SK-N-SH (cell line): ENCODE data around the gene ETS1. TPM values are rescaled to one million over a fixed set of nuclear protein-coding genes. Genes with fewer than 3 reads are reported as not detected.

Experiments used
- CTCF ChIA-PET: fragments of 300-600, 350-600 bp; formaldehyde crosslinking; extraction: SDS; loops from one replicate; lab custom pipeline; 2021; lab: Yijun Ruan, JAX
- POLR2A ChIA-PET: fragments of 350-600 bp; sonication (Branson Sonifier 250); formaldehyde crosslinking; extraction: SDS; loops from one replicate; lab custom pipeline; 2020; ENCODE audit warnings: antibody characterized with exemption, inconsistent platforms; lab: Yijun Ruan, JAX
- DNase-seq: peaks from one replicate; pipeline ENCODE4 v3.0.0; 2012
- H2AFZ ChIP-seq: fragments of 200-600 bp; sonication (generic); 2 replicates; pipeline ENCODE4 v1.8.1; 2016; ENCODE audit warnings: antibody characterized with exemption, mild to moderate bottlenecking, low read depth
- H3F3A ChIP-seq: fragments of 200-600 bp; sonication (generic); replicated peaks from 2 replicates; pipeline ENCODE3; 2016; ENCODE audit warnings: antibody characterized with exemption, mild to moderate bottlenecking; ENCODE audit not compliant: insufficient read depth
- H3K27ac ChIP-seq, 2 experiments: fragments of 200-500 bp in 1 of 2; fragments of 200-600 bp in 1 of 2; sonication (Bioruptor generic) in 1 of 2; sonication (generic), shearing (Covaris generic) in 1 of 2; 2 replicates each; pipeline versions ENCODE4 v1.5.1 to v1.6.1; 2014 to 2016; ENCODE audit warnings: low read depth in 2 of 2, inconsistent platforms in 1 of 2, low read length in 1 of 2, mild to moderate bottlenecking in 1 of 2, mixed read lengths in 1 of 2
- H3K27me3 ChIP-seq: fragments of 200-600 bp; sonication (generic), shearing (Covaris generic); 2 replicates; pipeline ENCODE4 v1.6.1; 2016; ENCODE audit warnings: mixed run types; ENCODE audit not compliant: insufficient read depth
- H3K36me3 ChIP-seq, 2 experiments: fragments of 200-500 bp in 1 of 2; fragments of 200-600 bp in 1 of 2; sonication (Bioruptor generic) in 1 of 2; sonication (generic) in 1 of 2; replicated peaks in 1 of 2; 2 replicates each; pipeline versions ENCODE3 to v1.5.1; 2014 to 2016; ENCODE audit warnings: low read length in 1 of 2, mild to moderate bottlenecking in 1 of 2; ENCODE audit not compliant: insufficient read depth in 2 of 2, control insufficient read depth in 1 of 2
- H3K4me1 ChIP-seq, 2 experiments: fragments of 200-500 bp in 1 of 2; fragments of 200-600 bp in 1 of 2; sonication (Bioruptor generic) in 1 of 2; sonication (generic), shearing (Covaris generic) in 1 of 2; 2 replicates each; pipeline versions ENCODE4 v1.5.1 to v1.6.1; 2014 to 2016; ENCODE audit warnings: low read depth in 1 of 2, low read length in 1 of 2, mixed run types in 1 of 2; ENCODE audit not compliant: insufficient read depth in 2 of 2, control insufficient read depth in 1 of 2
- H3K4me2 ChIP-seq: fragments of 200-600 bp; sonication (generic), shearing (Covaris generic); 2 replicates; pipeline ENCODE4 v1.6.1; 2017; ENCODE audit warnings: mixed run types
- H3K4me3 ChIP-seq, 2 experiments: fragments of 200-500 bp in 1 of 2; fragments of 200-600 bp in 1 of 2; sonication (Bioruptor generic) in 1 of 2; sonication (generic), shearing (Covaris generic) in 1 of 2; 2 replicates each; pipeline versions ENCODE4 v1.5.1 to v1.8.1; 2014 to 2016; ENCODE audit warnings: low read depth in 2 of 2, inconsistent platforms in 1 of 2, low read length in 1 of 2, mild to moderate bottlenecking in 1 of 2, mixed read lengths in 1 of 2, moderate library complexity in 1 of 2
- H3K79me2 ChIP-seq: fragments of 200-600 bp; sonication (generic); 2 replicates; pipeline ENCODE4 v1.8.1; 2017; ENCODE audit warnings: mild to moderate bottlenecking; ENCODE audit not compliant: insufficient read depth
- H3K9ac ChIP-seq: fragments of 200-600 bp; sonication (generic); 2 replicates; pipeline ENCODE4 v1.6.1; 2017; ENCODE audit warnings: mixed run types
- H3K9me2 ChIP-seq: fragments of 200-600 bp; sonication (generic); 2 replicates; pipeline ENCODE4 v1.6.1; 2017; ENCODE audit warnings: mixed run types
- H3K9me3 ChIP-seq: fragments of 200-600 bp; sonication (generic); 2 replicates; pipeline ENCODE4 v1.6.1; 2017; ENCODE audit warnings: mixed run types, mild to moderate bottlenecking, moderate library complexity
- H4K20me1 ChIP-seq: fragments of 200-600 bp; sonication (generic); 2 replicates; pipeline ENCODE4 v1.6.1; 2017; ENCODE audit warnings: mild to moderate bottlenecking, mixed run types; ENCODE audit not compliant: insufficient read depth
- GABPA ChIP-seq: IDR thresholded peaks from 2 replicates; pipeline ENCODE4 v1.4.0; 2012; ENCODE audit warnings: low read depth, mild to moderate bottlenecking
- IRF3 ChIP-seq: fragments of 150-350 bp; IDR thresholded peaks from 2 replicates; pipeline ENCODE4 v1.6.1; 2016; ENCODE audit warnings: mild to moderate bottlenecking, low read depth, low read length
- JUND ChIP-seq: IDR thresholded peaks from 2 replicates; pipeline ENCODE4 v1.4.0; 2012
- RAD21 ChIP-seq: IDR thresholded peaks from 2 replicates; pipeline ENCODE4 v1.6.1; 2012; ENCODE audit warnings: mild to moderate bottlenecking, low read length
- RXRA ChIP-seq: IDR thresholded peaks from 2 replicates; pipeline ENCODE4 v1.4.0; 2012; ENCODE audit warnings: low read depth, mild to moderate bottlenecking, borderline replicate concordance
- TCF12 ChIP-seq: IDR thresholded peaks from 2 replicates; pipeline ENCODE4 v1.4.0; 2012
- TEAD4 ChIP-seq: IDR thresholded peaks from 2 replicates; pipeline ENCODE4 v1.4.0; 2012; ENCODE audit warnings: mild to moderate bottlenecking, borderline replicate concordance; ENCODE audit not compliant: insufficient read depth
- USF1 ChIP-seq: IDR thresholded peaks from 2 replicates; pipeline ENCODE4 v1.4.0; 2012; ENCODE audit warnings: low read depth, borderline replicate concordance
- ZBTB33 ChIP-seq: IDR thresholded peaks from 2 replicates; pipeline ENCODE4 v1.4.0; 2012; ENCODE audit warnings: low read depth, borderline replicate concordance
- WGBS: methylation state at CpG from one replicate; pipeline ENCODE4 v1.1.6; 2017; ENCODE audit warnings: low lambda C conversion rate; 5-methylcytosine and 5-hydroxymethylcytosine counted together
- polyA plus RNA-seq, 3 experiments: library from polyadenylated mRNA; depleted of rRNA; stranded (reverse); fragments of >200 nt; gene quantifications; 2 replicates each; pipeline ENCODE4 v1.2.3, GENCODE V29; 2012

The ETS1 gene
- polyA plus RNA-seq, 1 of the 3 experiments (the other 2 are of a cell fraction) = 14.5 TPM

- H4K20me1 ChIP-seq = no peaks in the 10 kb centered on the region
- 85% methylated on average over 11 of the region's 11 CpGs for WGBS
- H3K27ac ChIP-seq = no peak overlapping the region
- no peak overlapping the region for H3K4me2 ChIP-seq
- no peak overlapping the region for H3K4me3 ChIP-seq
- H3K36me3 ChIP-seq = no peaks in the 10 kb centered on the region
- TF ChIP-seq TEAD4 (no peak), ZBTB33 (no peak), IRF3 (no peak), GABPA (no peak), USF1 (no peak), RXRA (no peak), JUND (no peak), RAD21 (no peak), TCF12 (no peak)
- no peaks in the 10 kb centered on the region for H3K9me2 ChIP-seq
- H3K27me3 ChIP-seq = no peaks in the 10 kb centered on the region; the same call in 1 of the 2 replicates
- H3K79me2 ChIP-seq = no peaks in the 10 kb centered on the region
- H3F3A ChIP-seq = no peaks in the 10 kb centered on the region
- DNase-seq = no peak
- ChIA-PET CTCF (interaction anchor here (1.1 to 1.6 kb wide), 3 partner anchors 11 to 457 kb away, joined by 3 to 5 read pairs (median 5); no protein-coding TSS in a partner anchor), POLR2A (no interaction called here)
- H3K9ac ChIP-seq = no peak overlapping the region
- H2AFZ ChIP-seq = no peak overlapping the region
- no peaks in the 10 kb centered on the region for H3K9me3 ChIP-seq
- H3K4me1 ChIP-seq = peaks cover 0 to 41% of the 10 kb centered on the region in 2 experiments; a peak in 2 of 4 replicates
These were observed 27.7 kb upstream of the ETS1 start for GRCh38 chr11:128615076-128615475.

GRCh38 chr11:128614026-128614425 lies 26.7 kb upstream of the ETS1 start:
- POLR2A ChIA-PET = no interaction called here
- Histone ChIP-seq H3K27ac (no peak overlapping the region), H3K4me2 (no peak overlapping the region), H3K4me3 (no peak overlapping the region), H3K79me2 (no peaks in the 10 kb centered on the region), H2AFZ (no peak overlapping the region), H3F3A (no peaks in the 10 kb centered on the region), H3K9me3 (no peaks in the 10 kb centered on the region), H3K9ac (no peak overlapping the region), H3K27me3 (no peaks in the 10 kb centered on the region; the same call in 1 of the 2 replicates), H3K36me3 (no peaks in the 10 kb centered on the region), H3K4me1 (peaks cover 0 to 36% of the 10 kb centered on the region in 2 experiments; a peak in 2 of 4 replicates), H4K20me1 (no peaks in the 10 kb centered on the region), H3K9me2 (no peaks in the 10 kb centered on the region)
- no peak for TF ChIP-seq RAD21
- TF ChIP-seq GABPA = no peak
- CTCF ChIA-PET = interaction anchor here (0.7 to 1.6 kb wide), 4 partner anchors 10 to 456 kb away, joined by 3 to 5 read pairs (median 4); no protein-coding TSS in a partner anchor
- no peak for DNase-seq
- 77% methylated on average over 6 of the region's 6 CpGs for WGBS
